HL-60 (cell line): ENCODE measurements around the gene EIF5A.
A peak's percentile ranks its signal among the peaks of the same experiment; 100 is the strongest.

Experiments
- DNase-seq, 2 experiments: peaks; one replicate each; pipeline ENCODE4 v3.0.0-alpha.2; 2010 to 2020; ENCODE audit warnings: low read depth in 1 of 2, low spot score in 1 of 2
- H3K27ac ChIP-seq: fragments of 250-450 bp; sonication (Bioruptor Pico); replicated peaks from 2 replicates; pipeline ENCODE4 v1.5.1; 2020; ENCODE audit warnings: mild to moderate bottlenecking, moderate library complexity
- H3K27me3 ChIP-seq: fragments of 250-450 bp; sonication (Bioruptor Pico); 2 replicates; pipeline ENCODE4 v1.5.1; 2021; ENCODE audit warnings: mild to moderate bottlenecking, moderate library complexity; ENCODE audit not compliant: insufficient read depth, poor library complexity, severe bottlenecking
- H3K4me3 ChIP-seq: replicated peaks from 2 replicates; pipeline ENCODE4 v1.5.1; 2011; ENCODE audit warnings: mild to moderate bottlenecking, control low read depth, low read length; ENCODE audit not compliant: insufficient read depth
- GABPA ChIP-seq: IDR thresholded peaks from 2 replicates; pipeline ENCODE4 v1.6.1; 2012; ENCODE audit warnings: low read depth
- POLR2AphosphoS5 ChIP-seq: IDR thresholded peaks from 2 replicates; pipeline ENCODE4 v1.6.1; 2012; ENCODE audit warnings: low read depth
- SPI1 ChIP-seq: IDR thresholded peaks from 2 replicates; pipeline ENCODE4 v1.6.1; 2012; ENCODE audit warnings: low read depth, mild to moderate bottlenecking, borderline replicate concordance
- TF ChIP-seq, protein P1 (sequence below): IDR thresholded peaks from one replicate; pipeline ENCODE4 v1.5.1; 2011; ENCODE audit warnings: low read length, control low read depth, inconsistent platforms; ENCODE audit not compliant: insufficient read depth
- TF ChIP-seq, protein P2 (sequence below): IDR thresholded peaks from 2 replicates; pipeline ENCODE4 v1.6.1; 2012; ENCODE audit warnings: low read depth; ENCODE audit not compliant: insufficient replicate concordance

EIF5A gene

DNA sequence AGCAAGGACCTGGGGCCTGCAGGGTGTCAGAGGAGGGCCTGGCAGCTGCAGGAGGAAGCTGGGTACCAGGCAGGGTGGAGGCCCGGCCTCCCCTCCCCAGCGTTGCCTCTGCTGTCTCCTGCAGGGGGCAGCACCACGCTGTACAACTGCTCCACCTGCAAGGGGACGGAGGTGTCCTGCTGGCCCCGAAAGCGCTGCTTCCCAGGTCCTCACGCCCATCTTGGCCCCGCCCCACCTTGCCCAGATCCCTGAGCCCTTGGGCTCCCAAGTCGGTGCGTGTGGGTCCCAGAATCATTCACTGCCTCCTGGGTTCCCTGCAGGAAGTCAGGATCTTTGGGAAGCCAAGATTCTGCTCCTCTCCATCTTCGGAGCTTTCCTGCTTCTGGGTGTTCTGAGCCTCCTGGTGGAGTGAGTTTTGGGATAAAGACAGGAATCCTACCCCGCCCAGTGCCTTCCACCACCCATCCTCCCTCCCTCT, 48.7 kb downstream of the EIF5A start:
- TF ChIP-seq SPI1 (no peak), GABPA (no peak)
- TF ChIP-seq, protein P1, sequence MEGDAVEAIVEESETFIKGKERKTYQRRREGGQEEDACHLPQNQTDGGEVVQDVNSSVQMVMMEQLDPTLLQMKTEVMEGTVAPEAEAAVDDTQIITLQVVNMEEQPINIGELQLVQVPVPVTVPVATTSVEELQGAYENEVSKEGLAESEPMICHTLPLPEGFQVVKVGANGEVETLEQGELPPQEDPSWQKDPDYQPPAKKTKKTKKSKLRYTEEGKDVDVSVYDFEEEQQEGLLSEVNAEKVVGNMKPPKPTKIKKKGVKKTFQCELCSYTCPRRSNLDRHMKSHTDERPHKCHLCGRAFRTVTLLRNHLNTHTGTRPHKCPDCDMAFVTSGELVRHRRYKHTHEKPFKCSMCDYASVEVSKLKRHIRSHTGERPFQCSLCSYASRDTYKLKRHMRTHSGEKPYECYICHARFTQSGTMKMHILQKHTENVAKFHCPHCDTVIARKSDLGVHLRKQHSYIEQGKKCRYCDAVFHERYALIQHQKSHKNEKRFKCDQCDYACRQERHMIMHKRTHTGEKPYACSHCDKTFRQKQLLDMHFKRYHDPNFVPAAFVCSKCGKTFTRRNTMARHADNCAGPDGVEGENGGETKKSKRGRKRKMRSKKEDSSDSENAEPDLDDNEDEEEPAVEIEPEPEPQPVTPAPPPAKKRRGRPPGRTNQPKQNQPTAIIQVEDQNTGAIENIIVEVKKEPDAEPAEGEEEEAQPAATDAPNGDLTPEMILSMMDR, result peak; percentile 62
- no peak overlapping the region for H3K4me3 ChIP-seq
- no peak overlapping the region for H3K27ac ChIP-seq
- DNase-seq, result peak; percentile 65 to 73
- no peaks in the 10 kb centered on the region for H3K27me3 ChIP-seq

DNA sequence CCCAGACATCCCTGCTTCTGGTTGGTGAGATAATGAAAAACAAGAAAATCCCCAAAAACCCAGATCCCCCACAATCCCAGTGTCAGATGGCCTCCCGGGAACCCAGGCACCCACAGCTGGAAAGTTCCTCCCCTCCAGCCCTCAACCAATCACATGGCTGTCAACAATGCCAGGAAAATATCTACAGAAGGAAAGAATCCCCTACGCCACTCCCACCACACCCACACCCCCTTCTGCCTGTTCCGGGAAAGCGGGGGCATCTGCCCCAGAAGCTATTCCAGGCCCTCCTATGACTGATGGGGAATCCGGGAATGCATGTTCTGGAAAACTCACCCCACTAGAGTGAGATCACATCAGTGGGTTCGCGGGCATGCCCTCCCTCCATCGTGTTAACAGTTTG, 49.3 kb downstream of the EIF5A start:
- no peaks in the 10 kb centered on the region for H3K27me3 ChIP-seq
- no peak overlapping the region for H3K27ac ChIP-seq
- TF ChIP-seq GABPA, result no peak
- no peak for TF ChIP-seq SPI1
- TF ChIP-seq, protein P1, result no peak
- no peak for TF ChIP-seq POLR2AphosphoS5
- TF ChIP-seq, protein P2, sequence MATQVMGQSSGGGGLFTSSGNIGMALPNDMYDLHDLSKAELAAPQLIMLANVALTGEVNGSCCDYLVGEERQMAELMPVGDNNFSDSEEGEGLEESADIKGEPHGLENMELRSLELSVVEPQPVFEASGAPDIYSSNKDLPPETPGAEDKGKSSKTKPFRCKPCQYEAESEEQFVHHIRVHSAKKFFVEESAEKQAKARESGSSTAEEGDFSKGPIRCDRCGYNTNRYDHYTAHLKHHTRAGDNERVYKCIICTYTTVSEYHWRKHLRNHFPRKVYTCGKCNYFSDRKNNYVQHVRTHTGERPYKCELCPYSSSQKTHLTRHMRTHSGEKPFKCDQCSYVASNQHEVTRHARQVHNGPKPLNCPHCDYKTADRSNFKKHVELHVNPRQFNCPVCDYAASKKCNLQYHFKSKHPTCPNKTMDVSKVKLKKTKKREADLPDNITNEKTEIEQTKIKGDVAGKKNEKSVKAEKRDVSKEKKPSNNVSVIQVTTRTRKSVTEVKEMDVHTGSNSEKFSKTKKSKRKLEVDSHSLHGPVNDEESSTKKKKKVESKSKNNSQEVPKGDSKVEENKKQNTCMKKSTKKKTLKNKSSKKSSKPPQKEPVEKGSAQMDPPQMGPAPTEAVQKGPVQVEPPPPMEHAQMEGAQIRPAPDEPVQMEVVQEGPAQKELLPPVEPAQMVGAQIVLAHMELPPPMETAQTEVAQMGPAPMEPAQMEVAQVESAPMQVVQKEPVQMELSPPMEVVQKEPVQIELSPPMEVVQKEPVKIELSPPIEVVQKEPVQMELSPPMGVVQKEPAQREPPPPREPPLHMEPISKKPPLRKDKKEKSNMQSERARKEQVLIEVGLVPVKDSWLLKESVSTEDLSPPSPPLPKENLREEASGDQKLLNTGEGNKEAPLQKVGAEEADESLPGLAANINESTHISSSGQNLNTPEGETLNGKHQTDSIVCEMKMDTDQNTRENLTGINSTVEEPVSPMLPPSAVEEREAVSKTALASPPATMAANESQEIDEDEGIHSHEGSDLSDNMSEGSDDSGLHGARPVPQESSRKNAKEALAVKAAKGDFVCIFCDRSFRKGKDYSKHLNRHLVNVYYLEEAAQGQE, result no peak
- H3K4me3 ChIP-seq, result no peak overlapping the region
- DNase-seq, result no peak

DNA sequence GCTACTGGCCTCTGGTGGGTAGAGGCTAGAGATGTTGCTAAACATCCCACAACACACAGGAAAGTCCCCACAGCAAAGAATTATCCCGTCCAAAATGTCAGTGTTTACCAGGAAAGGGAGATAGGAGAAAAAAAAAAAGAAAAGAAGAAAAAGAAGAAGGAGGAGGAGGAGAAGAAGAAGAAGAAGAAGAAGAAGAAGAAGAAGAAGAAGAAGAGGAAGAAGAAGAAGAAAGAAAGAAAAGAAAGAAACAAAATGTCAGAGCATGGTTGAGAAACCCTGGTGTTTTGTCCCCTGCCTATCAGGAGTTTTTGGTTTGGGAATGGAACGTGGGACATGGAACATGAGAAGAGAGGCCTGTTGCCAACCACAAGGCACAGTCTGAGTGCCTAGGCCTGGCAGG, 50.0 kb downstream of the EIF5A start:
- H3K27me3 ChIP-seq, result no peaks in the 10 kb centered on the region
- no peak overlapping the region for H3K4me3 ChIP-seq
- DNase-seq, result no peak
- TF ChIP-seq SPI1, result no peak
- no peak overlapping the region for H3K27ac ChIP-seq

DNA sequence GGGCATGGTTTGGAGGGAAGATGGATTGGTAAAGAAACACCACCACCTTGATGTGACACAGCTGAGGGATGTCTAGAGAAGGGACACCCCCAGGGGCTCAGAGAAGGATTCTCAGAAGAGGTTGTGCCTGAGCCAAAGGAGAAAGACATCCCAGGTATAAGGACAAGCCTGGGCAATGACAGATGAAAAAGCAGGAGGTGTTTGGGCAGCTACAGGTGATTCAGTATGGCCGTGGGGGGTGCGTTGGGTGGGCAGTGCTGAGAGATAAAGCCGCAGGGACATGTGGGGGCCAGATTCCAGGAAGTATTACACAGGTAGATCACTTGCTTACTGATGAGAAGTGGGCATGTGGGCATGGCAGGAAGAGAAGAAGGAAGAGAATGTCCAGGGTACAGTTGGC, 54.5 kb downstream of the EIF5A start:
- TF ChIP-seq, protein P2, result no peak
- TF ChIP-seq, protein P1, result no peak
- TF ChIP-seq POLR2AphosphoS5, result no peak
- no peak for TF ChIP-seq GABPA
- TF ChIP-seq SPI1, result no peak

More for the DNA sequence above, 54.5 kb downstream of the EIF5A start:
- Histone ChIP-seq H3K27ac (no peak overlapping the region), H3K27me3 (no peaks in the 10 kb centered on the region), H3K4me3 (no peak overlapping the region)
- DNase-seq, result no peak
